ENCODE data around the gene PODXL2.

The PODXL2 gene, protein sequence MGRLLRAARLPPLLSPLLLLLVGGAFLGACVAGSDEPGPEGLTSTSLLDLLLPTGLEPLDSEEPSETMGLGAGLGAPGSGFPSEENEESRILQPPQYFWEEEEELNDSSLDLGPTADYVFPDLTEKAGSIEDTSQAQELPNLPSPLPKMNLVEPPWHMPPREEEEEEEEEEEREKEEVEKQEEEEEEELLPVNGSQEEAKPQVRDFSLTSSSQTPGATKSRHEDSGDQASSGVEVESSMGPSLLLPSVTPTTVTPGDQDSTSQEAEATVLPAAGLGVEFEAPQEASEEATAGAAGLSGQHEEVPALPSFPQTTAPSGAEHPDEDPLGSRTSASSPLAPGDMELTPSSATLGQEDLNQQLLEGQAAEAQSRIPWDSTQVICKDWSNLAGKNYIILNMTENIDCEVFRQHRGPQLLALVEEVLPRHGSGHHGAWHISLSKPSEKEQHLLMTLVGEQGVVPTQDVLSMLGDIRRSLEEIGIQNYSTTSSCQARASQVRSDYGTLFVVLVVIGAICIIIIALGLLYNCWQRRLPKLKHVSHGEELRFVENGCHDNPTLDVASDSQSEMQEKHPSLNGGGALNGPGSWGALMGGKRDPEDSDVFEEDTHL

DNA sequence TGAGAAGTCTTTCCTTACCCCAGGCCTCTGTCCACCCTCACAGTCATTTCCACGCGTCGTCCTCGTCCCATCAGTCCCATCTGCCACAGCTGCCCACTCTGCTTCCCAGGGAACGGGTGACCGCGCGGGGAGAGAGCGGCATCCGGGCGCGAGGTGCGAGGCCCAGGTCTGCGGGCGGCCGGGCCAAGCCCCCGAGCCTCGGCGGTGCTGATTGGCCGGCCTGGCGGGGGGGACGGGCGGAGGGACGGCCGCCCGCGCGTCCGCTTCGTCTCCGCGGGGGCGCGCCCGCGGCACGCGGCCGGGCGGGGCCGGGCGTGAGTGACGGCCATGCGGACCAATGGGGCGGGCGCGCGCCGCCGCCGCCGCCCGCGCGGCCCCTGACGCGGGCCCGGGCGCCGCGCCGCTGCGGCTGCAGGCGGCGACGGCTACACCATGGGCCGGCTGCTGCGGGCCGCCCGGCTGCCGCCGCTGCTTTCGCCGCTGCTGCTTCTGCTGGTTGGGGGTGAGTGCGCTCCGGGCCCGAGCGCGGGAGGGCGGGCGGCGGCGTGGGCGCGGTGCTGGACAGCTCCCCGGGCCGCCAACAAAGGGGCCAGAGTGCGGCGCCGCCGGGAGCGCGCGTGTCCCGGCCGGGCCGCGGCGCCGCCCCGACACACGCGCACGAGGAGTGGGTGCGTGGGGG lies at the start of gene PODXL2:
Gene PODXL2, plus strand, starts transcription at position 398 of the 679 bp plus-strand sequence. Its CDS starts 35 bp downstream, at position 433.
- no peak for DNase-seq

DNA sequence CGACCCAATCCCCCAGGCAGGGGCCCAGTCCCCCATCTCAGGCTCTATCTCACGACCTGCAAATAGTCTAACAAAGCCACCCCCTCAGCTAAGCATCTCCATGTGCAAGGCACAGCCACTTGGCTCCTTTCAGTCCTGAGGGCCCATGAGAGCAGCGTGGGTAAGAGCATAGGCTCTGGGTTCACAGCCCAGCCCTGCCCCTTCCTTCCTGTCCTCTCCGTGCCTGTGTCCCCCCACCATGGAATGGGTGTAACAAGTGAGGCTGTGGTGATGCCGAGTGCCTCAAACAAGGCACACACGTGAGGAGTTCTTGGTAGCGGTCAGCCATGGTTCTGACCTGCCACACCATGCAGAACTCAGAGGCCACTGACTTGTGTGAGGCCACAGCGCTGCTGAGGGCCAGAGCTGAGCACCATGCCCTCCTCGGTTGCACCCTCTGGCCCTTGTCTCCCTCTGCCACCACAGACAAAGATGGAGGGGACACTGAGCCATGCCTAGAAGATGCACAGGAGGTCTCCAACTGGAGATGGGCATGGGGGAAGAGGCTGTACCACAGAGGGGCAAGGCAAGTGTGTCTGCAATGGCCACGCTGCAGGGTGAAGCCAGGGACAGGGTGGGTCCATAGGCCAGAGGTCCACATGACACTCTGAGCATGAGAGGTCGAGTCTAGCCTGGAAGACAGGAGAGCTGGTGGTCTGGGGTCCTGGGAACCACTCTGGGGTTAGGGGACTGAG lies 48.5 kb upstream of the PODXL2 start:
- no peak for DNase-seq

DNA sequence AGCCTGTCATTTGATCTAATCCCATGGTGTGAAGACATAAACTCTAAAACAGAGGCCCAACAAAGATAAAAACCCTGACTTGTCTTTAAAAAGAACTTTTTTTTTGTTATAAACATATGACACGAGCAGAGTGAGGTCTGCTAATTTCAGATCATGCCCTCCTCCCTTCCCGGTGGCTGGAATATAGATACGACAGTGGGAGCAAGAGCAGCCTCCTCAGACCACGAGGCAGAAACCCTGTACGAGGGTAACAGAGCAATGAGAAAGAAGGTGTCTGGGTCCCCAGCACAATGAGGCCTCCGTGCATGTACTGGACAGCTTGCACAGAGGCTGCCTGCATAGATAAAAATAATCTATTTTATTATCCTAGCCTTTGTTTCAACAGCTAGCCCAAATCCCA lies 44.3 kb upstream of the PODXL2 start:
- no peak for DNase-seq

DNA sequence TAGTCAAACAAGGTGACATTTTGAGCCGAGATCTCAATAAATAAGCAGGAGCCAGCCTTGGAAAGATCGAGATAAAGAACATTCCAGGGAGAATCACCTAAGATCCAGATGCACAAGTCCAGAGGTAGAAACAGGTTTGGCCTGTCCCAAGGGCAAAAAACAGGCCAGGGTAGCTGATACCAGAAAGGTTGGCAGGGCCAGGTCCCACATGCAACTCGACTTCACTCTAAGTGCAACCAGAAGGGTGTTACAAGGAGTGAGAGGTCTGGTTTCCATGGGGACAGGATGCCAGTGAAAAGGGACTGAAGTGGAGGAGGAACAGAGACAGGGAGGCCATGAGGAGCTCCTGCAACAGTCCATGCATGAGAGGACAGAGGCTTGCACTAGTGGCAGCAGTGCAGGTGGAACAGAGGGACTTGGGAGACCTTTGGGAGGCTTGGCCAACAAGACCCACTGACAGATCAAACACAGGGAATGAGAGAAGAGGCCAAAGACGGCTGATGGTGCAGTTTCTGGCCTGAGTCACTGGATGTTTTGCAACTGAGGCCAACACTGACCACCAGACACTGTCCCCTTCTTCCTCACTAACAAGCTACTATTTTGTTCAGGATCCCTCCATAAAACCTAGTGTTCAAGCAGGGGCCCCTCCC lies 43.7 kb upstream of the PODXL2 start:
- DNase-seq = no peak

DNA sequence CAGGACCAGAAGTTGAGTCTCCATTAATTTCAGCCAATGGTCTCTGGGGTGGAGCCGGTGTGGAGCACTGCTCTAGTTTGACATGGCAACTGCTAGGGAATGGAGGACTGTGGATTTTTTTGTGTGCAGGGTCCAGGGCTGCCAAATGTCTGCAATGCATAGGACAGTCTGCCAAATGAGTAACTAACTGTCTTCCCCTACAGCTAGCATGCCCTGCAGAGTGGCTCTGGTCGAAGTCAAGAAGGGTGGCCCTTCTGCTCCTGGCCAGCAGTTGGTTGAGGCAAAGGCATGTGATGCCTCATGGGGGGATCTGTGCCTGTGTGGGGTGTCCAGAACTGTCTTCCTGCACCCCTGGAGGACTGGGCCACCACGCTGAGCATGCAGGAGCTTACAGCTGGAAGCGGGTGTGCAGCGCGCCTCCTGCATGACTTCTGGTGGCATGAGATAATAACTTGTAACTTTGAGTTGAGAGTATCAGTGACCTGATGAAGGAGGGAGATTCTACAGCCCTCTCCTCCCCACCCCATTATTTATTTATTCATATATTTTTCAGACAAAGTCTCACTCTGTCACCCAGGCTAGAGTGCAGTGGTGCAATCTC lies 43.1 kb upstream of the PODXL2 start:
- DNase-seq = no peak

DNA sequence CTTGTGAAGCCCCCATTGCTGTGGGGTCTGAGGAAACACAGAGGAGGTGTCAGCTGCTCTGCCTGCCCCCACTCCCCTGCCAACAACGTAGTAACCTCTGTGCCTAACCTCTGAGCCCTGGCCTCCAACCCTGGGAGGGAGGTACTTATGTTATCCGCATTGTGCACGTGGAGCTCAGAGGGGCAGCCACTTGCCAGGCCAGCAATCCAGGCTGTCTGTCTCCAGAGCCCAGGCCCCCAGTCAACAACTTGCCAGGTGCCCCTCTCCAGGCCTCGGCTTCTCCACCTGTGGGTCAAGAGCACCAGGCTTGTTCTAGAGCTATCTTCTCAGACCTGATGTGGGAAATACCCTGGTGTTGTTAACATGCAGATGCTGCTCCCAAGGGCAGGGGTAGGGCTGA lies 41.1 kb upstream of the PODXL2 start:
- no peak for DNase-seq

DNA sequence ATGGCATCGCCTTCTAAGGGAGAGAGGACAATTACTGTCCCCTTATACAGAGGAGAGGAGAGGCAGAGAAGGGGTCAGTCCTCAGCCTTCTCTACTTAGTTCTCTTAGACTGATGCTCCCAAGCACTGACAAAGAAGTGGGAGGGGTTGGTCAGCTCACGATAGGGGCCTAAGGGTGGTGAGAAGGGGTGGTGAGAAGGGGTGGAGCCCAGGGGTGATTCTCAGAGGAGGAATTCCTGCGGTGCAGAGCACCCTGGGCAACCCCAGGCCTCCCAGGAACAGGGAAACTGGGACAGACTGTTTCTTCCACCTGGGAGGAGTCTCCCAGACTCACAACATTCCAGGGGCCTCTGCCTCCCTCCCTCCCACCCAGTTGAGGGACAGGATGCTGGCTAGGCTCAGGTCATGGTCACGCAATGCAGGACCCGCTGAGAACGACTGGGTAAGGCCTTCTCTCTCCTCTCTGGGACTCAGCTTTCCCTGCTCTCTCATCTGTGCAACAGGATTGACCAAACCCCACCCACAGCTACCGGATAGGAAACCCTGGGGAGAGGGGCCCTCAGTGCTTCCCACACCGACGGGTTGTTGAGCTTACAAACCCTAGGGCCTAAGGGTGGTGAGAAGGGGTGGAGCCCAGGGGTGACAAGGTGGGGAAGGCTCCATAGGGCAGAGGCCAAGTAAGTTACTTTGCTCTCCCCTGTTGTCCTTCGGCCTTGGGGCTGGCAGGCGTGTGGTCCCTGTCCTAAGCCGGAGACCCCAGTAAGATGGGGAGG lies 40.0 kb upstream of the PODXL2 start:
- DNase-seq = no peak

DNA sequence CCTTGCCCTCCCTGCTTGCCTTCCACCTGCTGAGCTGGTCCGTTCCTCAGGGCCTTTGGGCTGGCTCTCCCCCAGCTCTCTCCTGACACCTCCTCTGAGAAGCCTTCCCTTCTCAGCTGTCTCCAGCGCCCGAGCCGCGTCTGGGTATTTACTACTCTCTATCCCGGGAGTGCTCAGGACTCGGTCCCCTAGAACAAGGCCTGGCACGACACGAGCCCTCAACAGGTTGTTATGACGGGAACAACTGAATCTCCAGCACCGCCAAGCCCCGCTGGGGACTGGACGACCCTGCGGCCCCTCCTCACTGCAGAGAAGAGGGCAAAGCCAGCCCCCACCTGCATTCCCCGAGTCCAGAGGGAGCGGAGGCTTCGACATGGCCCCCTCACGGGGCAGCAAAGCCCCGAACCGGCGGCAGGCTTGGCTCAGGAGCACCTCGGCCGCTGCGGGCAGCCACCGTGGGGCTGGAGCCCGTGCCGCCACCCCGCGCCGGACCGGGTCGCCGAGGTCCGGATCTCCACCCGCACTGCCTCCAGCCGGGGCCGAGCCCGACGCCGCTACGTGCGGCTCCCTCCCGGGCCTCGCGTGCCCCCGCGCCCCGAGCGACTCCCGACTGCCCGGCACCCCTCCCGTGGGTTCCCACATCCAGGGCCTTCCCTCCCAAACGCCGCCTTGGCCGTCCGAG lies 39.2 kb upstream of the PODXL2 start:
- no peak for DNase-seq

DNA sequence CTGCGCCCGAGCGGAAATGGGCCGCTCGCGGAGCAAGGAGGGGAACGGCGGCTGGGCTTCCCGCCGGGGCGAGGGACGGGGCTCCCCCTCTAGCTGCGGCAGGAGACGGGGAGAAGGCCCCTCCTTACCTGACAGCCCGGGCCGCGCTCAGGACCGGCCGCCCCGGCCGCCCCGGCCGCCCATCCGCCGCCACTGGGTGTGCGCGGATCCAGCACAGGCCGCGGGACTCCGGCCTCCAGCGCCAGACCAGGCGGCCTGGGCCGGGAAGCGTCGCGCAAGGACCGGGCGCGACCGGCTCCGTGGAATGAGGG lies 38.7 kb upstream of the PODXL2 start:
- no peak for DNase-seq

DNA sequence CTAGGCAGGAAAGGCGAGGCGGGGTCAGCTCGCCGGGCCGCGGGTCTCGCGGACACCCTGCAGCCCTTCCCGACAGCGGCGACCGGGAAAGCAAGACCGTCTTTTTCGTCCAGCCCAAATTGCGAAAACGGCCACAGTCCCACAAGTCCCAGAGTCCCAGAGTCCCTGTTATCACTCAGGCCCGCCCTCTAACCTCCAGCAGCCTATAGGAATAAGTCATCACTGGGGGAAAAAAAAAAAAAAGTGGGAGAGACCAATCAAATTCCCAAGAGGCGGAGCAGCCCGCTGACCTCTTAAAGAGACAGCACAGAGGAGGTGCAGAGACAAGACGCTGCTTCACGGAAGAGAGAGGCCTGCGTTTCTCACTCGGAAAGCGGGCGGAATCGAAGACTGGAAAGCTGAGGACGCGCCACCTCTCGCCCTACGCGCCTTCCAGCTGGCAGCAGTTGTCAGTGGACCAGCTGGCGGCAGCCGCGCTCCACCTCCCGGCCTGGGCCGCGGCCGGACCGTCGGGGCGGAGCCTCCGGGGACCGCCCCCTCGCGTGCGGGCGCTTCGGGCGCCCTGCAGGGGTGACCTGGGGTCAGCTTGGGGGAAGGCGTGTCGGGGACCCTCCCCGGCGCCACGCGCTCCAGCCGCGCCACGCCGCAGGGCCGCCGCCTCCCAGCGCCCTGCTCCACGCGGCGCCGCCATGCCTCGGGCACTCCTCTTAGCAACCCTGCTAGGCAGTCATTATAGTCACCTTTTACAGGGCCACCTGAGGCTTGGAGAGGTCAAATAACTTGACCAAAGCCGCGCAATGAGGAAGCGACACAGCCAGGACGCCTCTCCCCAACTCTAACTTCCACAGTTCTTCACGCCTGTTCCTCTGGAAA lies 38.2 kb upstream of the PODXL2 start, which contains the start of gene TPRA1:
Gene TPRA1, minus strand, starts transcription at position 141 of the 873 bp plus-strand sequence. CDS start 10,587 bp downstream, outside the sequence.
- peak; percentile 98 for DNase-seq

DNA sequence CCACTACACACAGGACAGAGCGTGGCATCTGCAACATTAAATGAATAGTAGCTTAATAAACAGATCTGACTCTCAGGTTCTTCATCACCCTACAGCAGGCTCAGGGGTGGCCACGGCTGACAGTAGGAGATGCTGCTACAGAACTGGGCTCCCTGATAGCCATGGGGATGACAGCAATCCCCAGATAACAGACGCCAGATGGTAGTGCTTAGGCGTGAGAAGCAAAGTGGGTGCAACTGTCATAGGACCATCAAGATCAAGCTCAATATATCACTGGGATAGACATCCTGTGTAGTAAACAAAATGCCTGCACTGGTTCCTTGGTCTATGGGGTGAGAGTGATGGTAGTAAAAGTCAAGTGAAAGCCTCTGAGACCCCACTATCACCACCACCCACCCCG lies 35.8 kb upstream of the PODXL2 start:
- no peak for DNase-seq

DNA sequence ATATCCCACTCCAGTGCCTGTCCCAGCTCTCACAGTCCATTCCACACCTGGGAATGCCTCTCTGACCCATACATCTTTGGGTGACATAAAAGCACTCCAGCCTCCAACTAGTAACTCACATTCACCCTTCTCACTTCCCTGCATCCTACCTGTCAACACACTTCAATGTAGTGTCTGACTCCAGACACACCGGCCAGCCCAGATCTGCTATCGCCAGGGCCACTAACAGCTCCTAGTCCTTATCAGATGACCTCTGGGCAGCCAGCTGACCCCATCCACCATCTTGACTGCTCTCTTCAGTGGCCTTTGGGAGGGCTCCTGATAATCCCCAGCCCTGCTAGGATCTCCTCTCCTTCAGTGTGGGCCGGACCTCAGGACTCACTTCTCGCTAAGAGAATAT lies 33.7 kb upstream of the PODXL2 start:
- no peak for DNase-seq

DNA sequence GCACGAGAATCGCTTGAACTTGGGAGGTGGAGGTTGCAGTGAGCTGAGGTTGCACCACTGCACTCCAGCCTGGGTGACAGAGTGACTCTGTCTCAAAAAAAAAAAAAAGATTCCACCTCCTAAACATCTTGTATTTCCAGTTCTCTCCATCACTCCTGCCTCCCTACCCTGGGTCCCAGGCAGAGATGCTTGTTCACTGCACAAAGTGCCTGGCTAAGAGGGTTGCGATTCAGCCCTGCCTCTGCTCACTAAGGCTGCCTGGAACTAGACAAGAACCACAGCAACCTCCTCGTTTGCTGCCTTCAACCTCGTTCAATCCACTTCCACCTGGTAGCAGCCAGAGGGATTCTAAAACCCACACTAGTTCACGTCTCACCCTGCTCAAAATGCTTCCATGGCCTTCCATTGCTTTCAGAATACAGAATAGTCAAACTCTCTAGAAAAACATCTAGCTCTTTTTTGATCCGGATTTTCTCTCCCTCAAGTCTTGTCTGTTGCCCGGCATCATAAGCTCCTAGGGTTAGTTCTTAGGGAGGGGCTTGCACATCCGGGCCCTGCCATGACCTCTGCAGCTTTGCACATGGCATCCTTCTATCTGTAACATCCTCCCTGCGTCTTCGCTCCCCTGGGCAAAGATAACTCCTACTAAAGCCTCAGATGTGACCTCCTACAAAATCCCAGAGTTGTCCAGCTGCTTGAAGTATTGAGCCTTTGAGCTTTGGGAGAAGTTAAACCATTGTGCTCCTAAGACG lies 31.8 kb upstream of the PODXL2 start:
- no peak for DNase-seq

DNA sequence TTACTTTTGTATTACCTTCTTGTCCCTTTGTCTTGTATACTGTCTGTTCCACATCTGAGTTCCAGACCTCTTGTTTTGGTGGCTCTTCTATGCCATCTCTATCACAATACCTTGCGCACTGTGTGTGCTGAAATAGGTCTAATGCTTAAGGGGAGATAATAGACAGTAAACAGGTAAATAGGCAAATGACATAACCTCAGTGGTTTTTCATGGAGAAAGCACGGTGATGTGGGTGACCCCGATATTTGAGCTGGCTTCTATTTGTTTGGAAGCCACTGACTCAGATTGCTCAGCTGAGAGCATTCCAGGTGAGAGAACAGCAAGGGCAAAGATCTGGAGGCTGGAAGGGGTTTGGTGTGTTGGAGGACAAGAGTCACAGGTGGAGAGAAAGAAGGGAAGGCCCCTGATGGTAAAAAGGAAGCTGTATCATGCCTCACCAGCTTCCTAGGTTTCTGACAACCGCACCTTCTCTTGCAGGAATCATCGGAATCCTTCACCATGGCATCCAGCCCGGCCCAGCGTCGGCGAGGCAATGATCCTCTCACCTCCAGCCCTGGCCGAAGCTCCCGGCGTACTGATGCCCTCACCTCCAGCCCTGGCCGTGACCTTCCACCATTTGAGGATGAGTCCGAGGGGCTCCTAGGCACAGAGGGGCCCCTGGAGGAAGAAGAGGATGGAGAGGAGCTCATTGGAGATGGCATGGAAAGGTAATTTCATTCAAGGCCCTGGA lies 30.0 kb upstream of the PODXL2 start:
- no peak for DNase-seq

DNA sequence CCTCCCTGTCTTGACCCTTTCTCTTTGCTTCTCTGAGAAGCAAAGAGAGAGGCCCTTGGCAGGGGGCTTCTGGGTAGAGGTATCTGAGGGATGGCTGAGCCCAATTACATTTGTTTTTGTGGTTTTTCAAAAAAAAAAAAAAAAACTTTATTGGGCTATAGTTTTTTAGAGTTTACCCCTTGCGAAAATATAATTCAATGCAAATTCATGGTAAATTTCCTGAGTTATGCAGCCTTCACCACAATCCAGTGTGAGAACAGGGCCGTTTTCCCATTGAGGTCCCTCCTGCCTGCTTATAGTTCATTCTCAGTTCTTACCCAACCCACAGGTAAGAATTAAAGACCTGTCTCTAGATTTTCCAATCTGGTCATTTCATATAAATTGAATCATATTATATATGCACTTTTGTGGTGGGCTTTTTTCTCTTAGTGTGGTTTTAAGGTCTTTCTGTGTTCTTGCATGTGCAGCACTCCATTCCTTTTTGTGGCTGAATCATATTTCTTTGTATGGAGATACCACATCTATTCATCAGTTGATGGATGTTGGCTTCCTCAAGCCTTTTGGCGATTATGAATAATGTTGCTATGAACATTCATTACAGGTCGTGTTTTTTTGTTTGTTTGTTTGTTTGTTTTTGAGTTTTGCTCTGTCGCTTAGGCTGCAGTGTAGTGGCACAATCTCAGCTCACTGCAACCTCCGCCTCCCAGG lies 28.1 kb upstream of the PODXL2 start:
- no peak for DNase-seq

DNA sequence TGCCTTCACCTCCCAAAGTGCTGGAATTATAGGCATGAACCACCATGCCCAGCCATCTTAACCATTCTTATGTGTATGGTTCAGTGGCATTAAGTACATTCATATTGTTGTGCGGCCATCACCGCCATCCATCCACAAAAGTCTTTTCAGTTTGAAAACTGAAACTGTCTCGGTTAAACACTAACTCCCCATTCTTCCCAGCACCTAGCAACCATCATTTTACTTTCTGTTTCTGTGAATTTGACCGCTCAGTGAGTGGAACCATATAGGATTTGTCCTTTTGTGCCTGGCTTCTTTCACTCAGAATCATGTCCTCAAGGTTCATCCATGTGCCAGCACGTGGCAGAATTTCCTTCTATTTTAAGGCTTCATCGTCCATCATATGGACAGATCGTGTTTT lies 24.9 kb upstream of the PODXL2 start:
- DNase-seq = no peak

DNA sequence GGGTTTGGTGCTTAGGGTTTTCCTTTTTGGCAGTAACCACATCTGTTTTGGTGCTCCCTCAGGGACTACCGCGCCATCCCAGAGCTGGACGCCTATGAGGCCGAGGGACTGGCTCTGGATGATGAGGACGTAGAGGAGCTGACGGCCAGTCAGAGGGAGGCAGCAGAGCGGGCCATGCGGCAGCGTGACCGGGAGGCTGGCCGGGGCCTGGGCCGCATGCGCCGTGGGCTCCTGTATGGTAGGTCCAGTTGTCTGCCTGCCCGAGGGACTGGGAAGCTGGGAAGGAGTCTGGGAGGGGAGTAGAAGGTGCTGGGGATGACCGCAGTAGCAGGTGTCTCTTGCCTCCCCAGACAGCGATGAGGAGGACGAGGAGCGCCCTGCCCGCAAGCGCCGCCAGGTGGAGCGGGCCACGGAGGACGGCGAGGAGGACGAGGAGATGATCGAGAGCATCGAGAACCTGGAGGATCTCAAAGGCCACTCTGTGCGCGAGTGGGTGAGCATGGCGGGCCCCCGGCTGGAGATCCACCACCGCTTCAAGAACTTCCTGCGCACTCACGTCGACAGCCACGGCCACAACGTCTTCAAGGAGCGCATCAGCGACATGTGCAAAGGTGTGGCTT lies 24.3 kb upstream of the PODXL2 start:
- no peak for DNase-seq
